ENCODE data around the gene PPFIA4.
"Not testable (repeated sequence)": the region's sequence is repeated elsewhere in the genome, so short reads cannot be mapped to it uniquely, and the experiment has no call there.

PPFIA4 gene

DNA sequence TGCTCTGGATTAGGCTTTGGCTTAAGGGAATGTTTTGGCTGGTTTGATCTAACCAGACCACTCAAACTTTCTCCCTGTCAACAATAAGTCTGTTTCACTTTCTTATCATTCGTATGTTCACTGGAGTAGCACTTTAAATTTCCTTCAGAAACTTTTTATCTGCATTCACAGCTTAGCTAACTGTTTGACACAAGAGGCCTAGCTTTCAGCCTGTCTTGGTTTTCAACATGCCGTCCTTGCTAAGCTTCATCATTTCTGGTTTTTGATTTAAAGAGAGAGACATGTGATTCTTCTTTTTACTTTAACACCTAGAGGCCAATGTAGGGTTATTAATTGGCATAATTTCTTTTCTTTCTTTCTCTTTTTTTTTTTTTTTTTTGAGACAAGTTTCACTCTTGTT, 44.4 kb upstream of the PPFIA4 start:
- Histone ChIP-seq H3K27ac (ENCODE audit: low read length) (no peak overlapping the region), H3K9me3 (ENCODE audit: insufficient read depth, low read length, severe bottlenecking) (no peaks in the 10 kb centered on the region)
- no peak for ATAC-seq (ENCODE audit: insufficient read depth, low read depth)

DNA sequence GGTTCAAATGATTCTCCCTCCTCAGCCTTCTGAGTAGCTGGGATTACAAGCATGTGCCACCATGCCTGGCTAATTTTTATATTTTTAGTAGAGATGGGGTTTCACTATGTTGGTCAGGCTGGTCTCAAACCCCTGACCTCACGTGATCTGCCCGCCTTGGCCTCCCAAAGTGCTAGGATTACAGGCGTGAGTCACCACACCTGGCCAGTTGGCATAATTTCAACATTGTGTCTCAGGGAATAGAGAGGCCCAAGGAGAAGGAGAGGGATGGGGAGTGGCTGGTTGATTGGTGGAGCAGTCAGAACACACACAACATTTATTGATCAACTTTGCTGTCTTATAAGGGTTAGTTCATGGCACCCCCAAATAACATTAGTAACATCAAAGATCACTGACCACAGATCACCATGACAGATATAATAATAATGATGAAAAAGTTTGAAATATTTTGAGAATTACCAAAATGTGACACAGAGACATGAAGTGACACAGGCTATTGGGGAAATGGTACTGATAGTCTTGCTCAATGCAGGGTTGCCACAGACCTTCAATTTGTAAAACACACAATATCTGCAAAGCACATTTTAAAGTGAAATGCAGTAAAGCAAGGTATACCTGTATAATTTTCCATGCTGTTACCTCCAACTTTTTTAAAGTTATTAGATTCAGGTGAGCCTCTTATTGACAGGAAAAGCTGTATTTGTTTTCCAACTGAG, 43.4 kb upstream of the PPFIA4 start:
- DNase-seq (no peak), ATAC-seq (ENCODE audit: insufficient read depth, low read depth) (no peak)
- H3K27ac ChIP-seq (ENCODE audit: low read length): no peak overlapping the region
- no peaks in the 10 kb centered on the region for H3K4me1 ChIP-seq (ENCODE audit: insufficient read depth, low read length)
- H3K27me3 ChIP-seq (ENCODE audit: insufficient read depth, low read length, poor library complexity): peaks cover 13% of the 10 kb centered on the region
- no peak for TF ChIP-seq EZH2 (IDR thresholded peaks at IDR 0.05; ENCODE audit: borderline replicate concordance, low read depth, low read length, severe bottlenecking)
- TF ChIP-seq, protein P1, sequence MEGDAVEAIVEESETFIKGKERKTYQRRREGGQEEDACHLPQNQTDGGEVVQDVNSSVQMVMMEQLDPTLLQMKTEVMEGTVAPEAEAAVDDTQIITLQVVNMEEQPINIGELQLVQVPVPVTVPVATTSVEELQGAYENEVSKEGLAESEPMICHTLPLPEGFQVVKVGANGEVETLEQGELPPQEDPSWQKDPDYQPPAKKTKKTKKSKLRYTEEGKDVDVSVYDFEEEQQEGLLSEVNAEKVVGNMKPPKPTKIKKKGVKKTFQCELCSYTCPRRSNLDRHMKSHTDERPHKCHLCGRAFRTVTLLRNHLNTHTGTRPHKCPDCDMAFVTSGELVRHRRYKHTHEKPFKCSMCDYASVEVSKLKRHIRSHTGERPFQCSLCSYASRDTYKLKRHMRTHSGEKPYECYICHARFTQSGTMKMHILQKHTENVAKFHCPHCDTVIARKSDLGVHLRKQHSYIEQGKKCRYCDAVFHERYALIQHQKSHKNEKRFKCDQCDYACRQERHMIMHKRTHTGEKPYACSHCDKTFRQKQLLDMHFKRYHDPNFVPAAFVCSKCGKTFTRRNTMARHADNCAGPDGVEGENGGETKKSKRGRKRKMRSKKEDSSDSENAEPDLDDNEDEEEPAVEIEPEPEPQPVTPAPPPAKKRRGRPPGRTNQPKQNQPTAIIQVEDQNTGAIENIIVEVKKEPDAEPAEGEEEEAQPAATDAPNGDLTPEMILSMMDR (IDR thresholded peaks at IDR 0.05; ENCODE audit: borderline replicate concordance, extremely low read depth, low read length, poor library complexity, severe bottlenecking): no peak
- H3K9ac ChIP-seq (ENCODE audit: low read depth, low read length): no peak overlapping the region
- H3K79me2 ChIP-seq (ENCODE audit: insufficient read depth, low read length): no peaks in the 10 kb centered on the region
- H3K9me3 ChIP-seq (ENCODE audit: insufficient read depth, low read length, severe bottlenecking): no peaks in the 10 kb centered on the region
- H3K36me3 ChIP-seq (ENCODE audit: insufficient read depth, low read length): no peaks in the 10 kb centered on the region
- H4K20me1 ChIP-seq (ENCODE audit: insufficient read depth, low read length): no peaks in the 10 kb centered on the region
- no peak overlapping the region for H3K4me3 ChIP-seq (ENCODE audit: low read depth in 1 of 2, low read length in 2 of 2)
- no peak overlapping the region for H3K4me2 ChIP-seq (ENCODE audit: insufficient read depth, low read length)
- H2AFZ ChIP-seq (ENCODE audit: low read depth, low read length): no peak overlapping the region

More for the DNA sequence above, 44.4 kb upstream of the PPFIA4 start:
- Histone ChIP-seq H3K4me1 (ENCODE audit: insufficient read depth, low read length) (no peaks in the 10 kb centered on the region), H3K9ac (ENCODE audit: low read depth, low read length) (no peak overlapping the region), H3K36me3 (ENCODE audit: insufficient read depth, low read length) (no peaks in the 10 kb centered on the region), H3K79me2 (ENCODE audit: insufficient read depth, low read length) (no peaks in the 10 kb centered on the region), H3K4me2 (ENCODE audit: insufficient read depth, low read length) (no peak overlapping the region), H4K20me1 (ENCODE audit: insufficient read depth, low read length) (no peaks in the 10 kb centered on the region), H3K27me3 (ENCODE audit: insufficient read depth, low read length, poor library complexity) (peaks cover 13% of the 10 kb centered on the region), H3K4me3 (ENCODE audit: low read depth in 1 of 2, low read length in 2 of 2) (no peak overlapping the region), H2AFZ (ENCODE audit: low read depth, low read length) (no peak overlapping the region)
- DNase-seq: no peak
- TF ChIP-seq EZH2 (IDR thresholded peaks at IDR 0.05; ENCODE audit: borderline replicate concordance, low read depth, low read length, severe bottlenecking): no peak
- TF ChIP-seq, protein P1 (IDR thresholded peaks at IDR 0.05; ENCODE audit: borderline replicate concordance, extremely low read depth, low read length, poor library complexity, severe bottlenecking): no peak

DNA sequence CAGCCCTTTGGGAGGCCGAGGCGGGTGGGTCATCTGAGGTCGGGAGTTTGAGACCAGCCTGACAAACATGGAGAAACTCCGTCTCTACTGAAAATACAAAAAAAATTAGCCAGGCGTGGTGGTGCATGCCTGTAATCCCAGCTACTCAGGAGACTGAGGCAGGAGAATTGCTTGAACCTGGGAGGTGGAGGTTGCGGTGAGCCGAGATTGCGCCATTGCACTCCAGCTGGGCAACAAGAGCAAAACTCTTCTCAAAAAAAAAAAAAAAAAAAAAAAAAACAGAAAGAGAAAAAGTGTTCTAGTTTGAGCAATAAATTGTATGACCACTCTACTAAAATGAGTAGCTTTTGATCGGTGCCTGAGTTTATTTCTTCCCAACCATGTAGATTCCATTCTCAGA, 40.2 kb upstream of the PPFIA4 start:
- not testable (repeated sequence) for H2AFZ ChIP-seq (ENCODE audit: low read depth, low read length); H3K79me2 ChIP-seq (ENCODE audit: insufficient read depth, low read length); H3K9ac ChIP-seq (ENCODE audit: low read depth, low read length); H3K4me2 ChIP-seq (ENCODE audit: insufficient read depth, low read length); ATAC-seq (ENCODE audit: insufficient read depth, low read depth); H3K9me3 ChIP-seq (ENCODE audit: insufficient read depth, low read length, severe bottlenecking); H3K4me1 ChIP-seq (ENCODE audit: insufficient read depth, low read length); DNase-seq; H3K4me3 ChIP-seq (ENCODE audit: low read depth in 1 of 2, low read length in 2 of 2); H3K27me3 ChIP-seq (ENCODE audit: insufficient read depth, low read length, poor library complexity); H3K27ac ChIP-seq (ENCODE audit: low read length); H4K20me1 ChIP-seq (ENCODE audit: insufficient read depth, low read length); H3K36me3 ChIP-seq (ENCODE audit: insufficient read depth, low read length)

DNA sequence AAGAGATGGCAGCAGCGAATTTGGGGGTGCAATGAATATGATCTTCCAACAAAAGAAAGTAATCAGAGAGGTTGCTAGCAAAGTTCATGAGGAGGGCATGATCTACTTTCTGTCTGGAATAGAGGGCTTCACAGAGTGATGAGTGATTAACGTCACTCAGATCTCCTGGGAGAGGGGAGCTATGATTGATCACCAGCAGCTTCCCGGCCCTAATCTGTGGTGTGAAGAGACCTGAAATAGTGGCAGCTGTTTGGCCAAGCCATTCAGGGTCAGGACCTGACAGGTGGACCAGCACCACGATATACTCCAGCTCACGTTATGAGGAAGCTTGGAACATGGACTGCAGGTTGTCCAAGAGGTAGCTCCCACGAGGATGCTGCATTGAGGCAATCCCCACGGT, 39.0 kb upstream of the PPFIA4 start:
- Histone ChIP-seq H3K36me3 (ENCODE audit: insufficient read depth, low read length) (no peaks in the 10 kb centered on the region), H4K20me1 (ENCODE audit: insufficient read depth, low read length) (no peaks in the 10 kb centered on the region), H3K9ac (ENCODE audit: low read depth, low read length) (no peak overlapping the region), H2AFZ (ENCODE audit: low read depth, low read length) (no peak overlapping the region), H3K4me2 (ENCODE audit: insufficient read depth, low read length) (no peak overlapping the region), H3K4me1 (ENCODE audit: insufficient read depth, low read length) (no peaks in the 10 kb centered on the region), H3K79me2 (ENCODE audit: insufficient read depth, low read length) (no peaks in the 10 kb centered on the region), H3K9me3 (ENCODE audit: insufficient read depth, low read length, severe bottlenecking) (no peaks in the 10 kb centered on the region), H3K27me3 (ENCODE audit: insufficient read depth, low read length, poor library complexity) (peaks cover under 1% of the 10 kb centered on the region), H3K27ac (ENCODE audit: low read length) (no peak overlapping the region), H3K4me3 (ENCODE audit: low read depth in 1 of 2, low read length in 2 of 2) (no peak overlapping the region)
- TF ChIP-seq, protein P1 (IDR thresholded peaks at IDR 0.05; ENCODE audit: borderline replicate concordance, extremely low read depth, low read length, poor library complexity, severe bottlenecking): no peak
- no peak for TF ChIP-seq EZH2 (IDR thresholded peaks at IDR 0.05; ENCODE audit: borderline replicate concordance, low read depth, low read length, severe bottlenecking)
- ATAC-seq (ENCODE audit: insufficient read depth, low read depth) (no peak), DNase-seq (no peak)

Data from DND-41 (cell line).